ENCODE measurements around the gene BTNL3. TPM values are rescaled to one million over a fixed set of nuclear protein-coding genes. Genes with fewer than 3 reads are reported as not detected.
"Not testable (repeated sequence)": the region's sequence is repeated elsewhere in the genome, so short reads cannot be mapped to it uniquely, and the experiment has no call there.

BTNL3 gene
- total RNA-seq, 1 experiment from 2014 or later = not detected

- H3K36me3 ChIP-seq = no peaks in the 10 kb centered on the region
- H3K9me3 ChIP-seq = no peaks in the 10 kb centered on the region
- DNase-seq = no peak
- peaks cover 13% of the 10 kb centered on the region for H3K27me3 ChIP-seq
- no peak overlapping the region for H3K4me3 ChIP-seq
Observed at GRCh38 chr5:181001947-181002346, 13.3 kb downstream of the BTNL3 start.

GRCh38 chr5:181005791-181006190 lies 17.1 kb downstream of the BTNL3 start:
- H3K36me3 ChIP-seq = no peaks in the 10 kb centered on the region
- DNase-seq = no peak
- H3K9me3 ChIP-seq = 0 out of 2 replicates have a peak, but pooled peaks cover 2% of the 10 kb centered on the region
- H3K27me3 ChIP-seq = peaks cover 32% of the 10 kb centered on the region
- no peak overlapping the region for H3K4me3 ChIP-seq

- DNase-seq = no peak
- H3K36me3 ChIP-seq = no peaks in the 10 kb centered on the region
- H3K27me3 ChIP-seq = peaks cover 38% of the 10 kb centered on the region
- 0 out of 2 replicates have a peak, but pooled peaks cover 2% of the 10 kb centered on the region for H3K9me3 ChIP-seq
- H3K4me3 ChIP-seq = no peak overlapping the region
Observed at GRCh38 chr5:181008136-181008535, 19.5 kb downstream of the BTNL3 start.

GRCh38 chr5:181010018-181010417 lies 21.4 kb downstream of the BTNL3 start:
- peaks cover 35% of the 10 kb centered on the region for H3K27me3 ChIP-seq
- not testable (repeated sequence) for H3K9me3 ChIP-seq, DNase-seq, H3K4me3 ChIP-seq, H3K36me3 ChIP-seq

- H3K36me3 ChIP-seq, H3K9me3 ChIP-seq, DNase-seq, H3K4me3 ChIP-seq: not testable (repeated sequence)
- peaks cover 21% of the 10 kb centered on the region for H3K27me3 ChIP-seq
Observed at GRCh38 chr5:181014654-181015053, 26.0 kb downstream of the BTNL3 start.

- not testable (repeated sequence) for H3K9me3 ChIP-seq, DNase-seq, H3K27me3 ChIP-seq, H3K36me3 ChIP-seq, H3K4me3 ChIP-seq
Observed at GRCh38 chr5:181017448-181017847, 28.8 kb downstream of the BTNL3 start.

GRCh38 chr5:181020688-181021087 lies 32.0 kb downstream of the BTNL3 start:
- Histone ChIP-seq H3K4me3 (no peak overlapping the region), H3K36me3 (no peaks in the 10 kb centered on the region), H3K27me3 (peaks cover 7% of the 10 kb centered on the region; the same call in 1 of the 2 replicates), H3K9me3 (peaks cover 13% of the 10 kb centered on the region)
- no peak for DNase-seq

GRCh38 chr5:181024245-181025064 lies 35.8 kb downstream of the BTNL3 start:
- H3K4me3 ChIP-seq = no peak overlapping the region
- no peak for DNase-seq
- H3K36me3 ChIP-seq = no peaks in the 10 kb centered on the region

GRCh38 chr5:181027452-181028031 lies 38.9 kb downstream of the BTNL3 start:
- no peak overlapping the region for H3K4me3 ChIP-seq
- H3K36me3 ChIP-seq = no peaks in the 10 kb centered on the region
- H3K9me3 ChIP-seq = peaks cover 4% of the 10 kb centered on the region; the same call in 1 of the 2 replicates
- no peak for DNase-seq
- peaks cover 8% of the 10 kb centered on the region for H3K27me3 ChIP-seq

More at GRCh38 chr5:181024245-181025064, 35.8 kb downstream of the BTNL3 start:
- H3K27me3 ChIP-seq = peaks cover 8% of the 10 kb centered on the region
- H3K9me3 ChIP-seq = peaks cover 13% of the 10 kb centered on the region

GRCh38 chr5:181028032-181028819 lies 39.6 kb downstream of the BTNL3 start:
- DNase-seq = no peak
- Histone ChIP-seq H3K27me3 (peaks cover 8% of the 10 kb centered on the region), H3K9me3 (peaks cover 3% of the 10 kb centered on the region; the same call in 1 of the 2 replicates), H3K36me3 (no peaks in the 10 kb centered on the region), H3K4me3 (no peak overlapping the region)

- Histone ChIP-seq H3K27me3 (peaks cover 8% of the 10 kb centered on the region; the same call in 1 of the 2 replicates), H3K36me3 (no peaks in the 10 kb centered on the region), H3K9me3 (peaks cover 3% of the 10 kb centered on the region; the same call in 1 of the 2 replicates)
Observed at GRCh38 chr5:181031716-181032115, 43.1 kb downstream of the BTNL3 start.

GRCh38 chr5:181035991-181036815 lies 47.6 kb downstream of the BTNL3 start:
- DNase-seq = no peak
- Histone ChIP-seq H3K27me3 (peaks cover 19% of the 10 kb centered on the region), H3K9me3 (peaks cover 3% of the 10 kb centered on the region; the same call in 1 of the 2 replicates), H3K36me3 (no peaks in the 10 kb centered on the region), H3K4me3 (no peak overlapping the region)

More at GRCh38 chr5:181031716-181032115, 43.1 kb downstream of the BTNL3 start:
- no peak overlapping the region for H3K4me3 ChIP-seq
- DNase-seq = no peak

GRCh38 chr5:181036816-181037364 lies 48.2 kb downstream of the BTNL3 start:
- DNase-seq = no peak
- Histone ChIP-seq H3K27me3 (peaks cover 26% of the 10 kb centered on the region), H3K9me3 (peaks cover 3% of the 10 kb centered on the region; the same call in 1 of the 2 replicates), H3K36me3 (no peaks in the 10 kb centered on the region), H3K4me3 (no peak overlapping the region)

GRCh38 chr5:181037365-181037861 lies 48.8 kb downstream of the BTNL3 start:
- Histone ChIP-seq H3K4me3 (no peak overlapping the region), H3K36me3 (no peaks in the 10 kb centered on the region), H3K27me3 (peaks cover 32% of the 10 kb centered on the region), H3K9me3 (peaks cover 3% of the 10 kb centered on the region; the same call in 1 of the 2 replicates)
- DNase-seq = no peak

- H3K9me3 ChIP-seq = no peaks in the 10 kb centered on the region
- no peak for DNase-seq
- no peaks in the 10 kb centered on the region for H3K36me3 ChIP-seq
- no peak overlapping the region for H3K4me3 ChIP-seq
- peaks cover 46% of the 10 kb centered on the region for H3K27me3 ChIP-seq
Observed at GRCh38 chr5:181039471-181039870, 50.8 kb downstream of the BTNL3 start.

All from MG63 (cell line).